Hindlimb muscle (tissue), 1 donor: Measurements from ENCODE around the gene RSRP1. TPM values are rescaled to one million over a fixed set of nuclear protein-coding genes. Genes with fewer than 3 reads are reported as not detected.
"Not testable (repeated sequence)": the region's sequence is repeated elsewhere in the genome, so short reads cannot be mapped to it uniquely, and the experiment has no call there.

Experiments used
- DNase-seq: peaks from one replicate; pipeline ENCODE4 v3.0.0-alpha.2; 2013
- polyA plus RNA-seq: library from polyadenylated mRNA; unstranded; fragments of 120-200 nt; gene quantifications from one replicate; pipeline ENCODE4 v1.2.1, GENCODE V29; 2013; ENCODE audit not compliant: insufficient read length

RSRP1 gene
- 60.9 TPM for polyA plus RNA-seq

- peak; percentile 99 for DNase-seq
Observed at GRCh38 chr1:25247024-25247828, at the start of gene RSRP1. Gene RSRP1, minus strand, starts transcription at chr1:25247454. Its CDS starts 491 bp downstream, at chr1:25246963.

GRCh38 chr1:25296501-25296900, 49.2 kb upstream of the RSRP1 start:
- not testable (repeated sequence) for DNase-seq

- not testable (repeated sequence) for DNase-seq
Observed at GRCh38 chr1:25294889-25295826, 47.9 kb upstream of the RSRP1 start.

GRCh38 chr1:25293426-25293825, 46.2 kb upstream of the RSRP1 start:
- DNase-seq: not testable (repeated sequence)

GRCh38 chr1:25290043-25290442, 42.8 kb upstream of the RSRP1 start:
- not testable (repeated sequence) for DNase-seq

- DNase-seq: not testable (repeated sequence)
Observed at GRCh38 chr1:25288573-25289101, 41.4 kb upstream of the RSRP1 start.

- DNase-seq: not testable (repeated sequence)
Observed at GRCh38 chr1:25287164-25287563, 39.9 kb upstream of the RSRP1 start.

- DNase-seq: not testable (repeated sequence)
Observed at GRCh38 chr1:25285862-25286261, 38.6 kb upstream of the RSRP1 start.

GRCh38 chr1:25279693-25280111, 32.4 kb upstream of the RSRP1 start:
- not testable (repeated sequence) for DNase-seq

GRCh38 chr1:25278790-25279189, 31.5 kb upstream of the RSRP1 start:
- DNase-seq: not testable (repeated sequence)

- DNase-seq: not testable (repeated sequence)
Observed at GRCh38 chr1:25278358-25278757, 31.1 kb upstream of the RSRP1 start.

GRCh38 chr1:25277295-25277694, 30.0 kb upstream of the RSRP1 start:
- DNase-seq: not testable (repeated sequence)

- not testable (repeated sequence) for DNase-seq
Observed at GRCh38 chr1:25275648-25276047, 28.4 kb upstream of the RSRP1 start.

GRCh38 chr1:25272238-25272637, 25.0 kb upstream of the RSRP1 start, which contains the start of gene RHD:
Gene RHD, plus strand, starts transcription at chr1:25272509. Its CDS starts 39 bp downstream, at chr1:25272548.
- DNase-seq: not testable (repeated sequence)

GRCh38 chr1:25268143-25268760, 21.0 kb upstream of the RSRP1 start:
- DNase-seq: not testable (repeated sequence)

- DNase-seq: not testable (repeated sequence)
Observed at GRCh38 chr1:25267288-25268142, 20.3 kb upstream of the RSRP1 start.

- not testable (repeated sequence) for DNase-seq
Observed at GRCh38 chr1:25266554-25267287, 19.5 kb upstream of the RSRP1 start.

- not testable (repeated sequence) for DNase-seq
Observed at GRCh38 chr1:25260336-25260735, 13.1 kb upstream of the RSRP1 start.

- not testable (repeated sequence) for DNase-seq
Observed at GRCh38 chr1:25259813-25260212, 12.6 kb upstream of the RSRP1 start.

GRCh38 chr1:25257196-25257595, 9.9 kb upstream of the RSRP1 start:
- no peak for DNase-seq
